Skeletal muscle tissue (tissue), 4 donors: Measurements from ENCODE around the gene GFRA3. TPM values are rescaled to one million over a fixed set of nuclear protein-coding genes. Genes with fewer than 3 reads are reported as not detected.

Experiments
- H3K27ac ChIP-seq: one replicate; pipeline ENCODE4 v1.7.0; 2013; ENCODE audit warnings: mild to moderate bottlenecking, low read depth, low read length, inconsistent platforms
- H3K27me3 ChIP-seq, 3 donors: one replicate each; pipeline ENCODE4 v1.7.0; 2013; ENCODE audit warnings: low read length in 3 of 3; ENCODE audit not compliant: control insufficient read depth in 3 of 3, insufficient read depth in 3 of 3
- H3K36me3 ChIP-seq, 3 donors: one replicate each; pipeline ENCODE4 v1.7.0; 2013; ENCODE audit warnings: low read length in 3 of 3; ENCODE audit not compliant: control insufficient read depth in 3 of 3, insufficient read depth in 3 of 3
- H3K4me1 ChIP-seq, 3 donors: one replicate each; pipeline ENCODE4 v1.7.0; 2013; ENCODE audit warnings: low read length in 3 of 3, mild to moderate bottlenecking in 3 of 3; ENCODE audit not compliant: control insufficient read depth in 3 of 3, insufficient read depth in 3 of 3
- H3K4me3 ChIP-seq, 3 donors: one replicate each; pipeline ENCODE4 v1.7.0; 2013; ENCODE audit warnings: low read length in 3 of 3
- H3K9ac ChIP-seq, 3 donors: one replicate each; pipeline ENCODE4 v1.7.0; 2013; ENCODE audit warnings: low read length in 3 of 3, mild to moderate bottlenecking in 3 of 3, moderate library complexity in 2 of 3, low read depth in 1 of 3
- H3K9me3 ChIP-seq, 3 donors: one replicate each; pipeline ENCODE4 v1.7.0; 2013; ENCODE audit warnings: low read length in 3 of 3; ENCODE audit not compliant: control insufficient read depth in 3 of 3
- total RNA-seq: library from RNA; depleted of rRNA; stranded (reverse); fragments of >200 nt; gene quantifications from one replicate; pipeline ENCODE4 v1.2.3, GENCODE V29; 2014
- donor health status: Osteomylitis.

GFRA3 gene
- total RNA-seq, 1 donor from 2014 or later, result 1.0 TPM

DNA sequence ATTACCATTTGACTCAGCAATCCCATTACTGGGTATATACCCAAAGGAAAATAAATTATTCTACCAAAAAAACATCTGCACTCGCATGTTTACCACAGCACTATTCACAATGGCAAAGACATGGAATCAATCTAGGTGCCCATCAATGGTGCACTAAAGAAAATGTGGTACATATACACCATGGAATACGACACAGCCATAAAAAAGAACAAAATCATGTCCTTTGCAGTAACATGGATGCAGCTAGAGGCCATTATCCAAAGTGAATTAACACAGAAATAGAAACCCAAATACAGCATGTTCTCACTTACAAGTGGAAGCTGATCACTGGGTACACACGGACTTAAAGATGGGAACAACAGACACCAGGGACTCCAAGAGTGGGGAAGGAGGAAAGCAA lies 63.4 kb downstream of the GFRA3 start:
- Histone ChIP-seq H3K9ac (no peak overlapping the region), H3K9me3 (no peaks in the 10 kb centered on the region), H3K4me3 (no peak overlapping the region), H3K27me3 (no peaks in the 10 kb centered on the region), H3K4me1 (peaks cover 8 to 12% (median 10%) of the 10 kb centered on the region in 3 donors), H3K36me3 (peaks cover 4 to 8% (median 5%) of the 10 kb centered on the region in 3 donors), H3K27ac (no peak overlapping the region)

Other genes with a start within 250 kb of the GFRA3 start
- 43.8 TPM for gene FAM13B, start 241.5 kb downstream of the GFRA3 start, total RNA-seq
- not detected for gene WNT8A, start 190.6 kb downstream of the GFRA3 start, total RNA-seq
- not detected for gene NME5, start 135.2 kb downstream of the GFRA3 start, total RNA-seq
- gene BRD8, start 96.0 kb downstream of the GFRA3 start, total RNA-seq, result 34.4 TPM
- 8.9 TPM for gene KIF20A, start 95.5 kb downstream of the GFRA3 start, total RNA-seq
- gene CDC23, start 61.3 kb downstream of the GFRA3 start, total RNA-seq, result 41.8 TPM
- gene CDC25C, start 57.2 kb upstream of the GFRA3 start, total RNA-seq, result 3.7 TPM
- 17.2 TPM for gene FAM53C, start 63.6 kb upstream of the GFRA3 start, total RNA-seq
- 75.2 TPM for gene KDM3B, start 78.1 kb upstream of the GFRA3 start, total RNA-seq
- gene REEP2, start 164.4 kb upstream of the GFRA3 start, total RNA-seq, result 7.3 TPM
- gene EGR1, start 190.9 kb upstream of the GFRA3 start, total RNA-seq, result 21.4 TPM